HG02973 (cell line): ENCODE data around the gene GPR15.
A peak's percentile ranks its signal among the peaks of the same experiment; 100 is the strongest.

Experiments
- ATAC-seq: cut with Tn5 transposase; IDR thresholded peaks from one replicate; pipeline ENCODE4 v1.9.1; 2021; ENCODE audit warnings: moderate library complexity; ENCODE audit not compliant: unreplicated experiment

Gene GPR15

GRCh38 chr3:98529856-98530459 is 1.8 kb upstream of the GPR15 start:
- ATAC-seq, result no peak

- ATAC-seq, result peak; percentile 22
These were observed 1.1 kb upstream of the GPR15 start for GRCh38 chr3:98530676-98531075.

- ATAC-seq, result no peak
These were observed 478 bp downstream of the GPR15 start for GRCh38 chr3:98532275-98532637.

DNA sequence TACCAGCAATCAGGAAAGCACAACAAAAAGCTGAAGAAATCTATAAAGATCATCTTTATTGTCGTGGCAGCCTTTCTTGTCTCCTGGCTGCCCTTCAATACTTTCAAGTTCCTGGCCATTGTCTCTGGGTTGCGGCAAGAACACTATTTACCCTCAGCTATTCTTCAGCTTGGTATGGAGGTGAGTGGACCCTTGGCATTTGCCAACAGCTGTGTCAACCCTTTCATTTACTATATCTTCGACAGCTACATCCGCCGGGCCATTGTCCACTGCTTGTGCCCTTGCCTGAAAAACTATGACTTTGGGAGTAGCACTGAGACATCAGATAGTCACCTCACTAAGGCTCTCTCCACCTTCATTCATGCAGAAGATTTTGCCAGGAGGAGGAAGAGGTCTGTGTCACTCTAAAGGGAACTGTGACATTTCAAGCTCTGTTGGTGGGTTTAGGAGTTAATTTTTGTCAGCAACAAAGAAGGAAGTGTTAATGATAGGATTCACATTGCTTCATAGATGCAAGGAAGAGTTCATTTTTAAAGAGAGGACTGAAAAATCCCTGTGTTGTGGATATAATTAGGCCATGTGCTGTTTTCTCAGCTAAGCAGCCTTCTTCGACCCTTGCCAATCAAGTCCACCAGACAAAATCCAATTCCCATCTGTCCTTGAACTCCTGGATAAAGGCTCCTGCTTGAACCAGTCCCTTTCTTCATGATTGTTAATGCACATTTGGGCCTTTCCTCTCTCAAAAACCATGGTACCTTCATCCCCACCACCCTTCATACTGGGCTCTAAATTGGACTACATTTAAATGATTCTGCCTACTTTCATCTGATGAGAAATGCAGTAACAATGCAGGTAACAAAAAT is 1.2 kb downstream of the GPR15 start:
- ATAC-seq, result no peak

DNA sequence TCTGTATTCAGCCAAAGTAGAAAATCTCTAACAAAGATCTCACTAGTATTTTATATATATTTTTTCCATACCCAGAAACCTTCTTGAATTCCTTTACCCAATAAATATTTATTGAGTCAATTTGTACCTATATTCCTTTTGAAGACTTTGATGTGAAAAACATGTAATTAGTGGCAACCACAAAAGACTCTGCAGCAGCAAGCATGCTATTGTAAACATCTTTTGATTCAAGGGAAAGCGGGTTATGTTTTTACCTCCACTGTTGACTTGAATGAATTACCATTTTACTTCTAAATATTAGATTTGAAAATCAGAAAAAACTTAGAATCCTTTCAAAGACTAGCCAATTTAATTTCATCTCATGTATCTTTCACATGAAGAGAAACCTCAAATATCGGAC is 2.4 kb downstream of the GPR15 start:
- no peak for ATAC-seq

- ATAC-seq, result no peak
These were observed 3.0 kb downstream of the GPR15 start for GRCh38 chr3:98534734-98535133.

DNA sequence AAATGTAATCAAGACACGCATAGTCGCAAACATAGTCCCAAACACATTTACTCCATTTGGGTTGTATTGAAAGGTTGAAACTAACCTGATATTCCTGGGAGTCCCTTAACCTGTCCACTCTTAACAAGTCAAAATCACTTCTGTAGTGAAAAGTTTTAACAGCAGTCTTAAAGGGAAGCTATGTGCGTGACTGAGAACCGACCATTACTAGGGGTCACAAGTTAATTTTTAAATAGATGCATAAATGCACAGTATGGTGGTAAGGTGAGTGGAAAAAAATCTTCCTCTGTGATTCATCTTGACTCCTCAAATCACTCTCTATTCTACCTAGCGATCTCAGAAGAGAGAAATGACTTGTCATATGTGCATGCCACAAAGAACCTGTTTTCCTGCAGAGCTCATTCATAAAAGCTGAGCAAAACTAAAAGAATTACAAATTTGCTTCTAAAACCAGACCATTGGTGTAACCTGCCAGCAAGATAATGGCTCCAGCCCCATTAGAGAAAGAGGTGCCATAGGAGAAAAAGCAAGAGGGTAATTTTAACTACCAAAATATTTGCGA is 4.8 kb downstream of the GPR15 start:
- ATAC-seq, result peak; percentile 69

DNA sequence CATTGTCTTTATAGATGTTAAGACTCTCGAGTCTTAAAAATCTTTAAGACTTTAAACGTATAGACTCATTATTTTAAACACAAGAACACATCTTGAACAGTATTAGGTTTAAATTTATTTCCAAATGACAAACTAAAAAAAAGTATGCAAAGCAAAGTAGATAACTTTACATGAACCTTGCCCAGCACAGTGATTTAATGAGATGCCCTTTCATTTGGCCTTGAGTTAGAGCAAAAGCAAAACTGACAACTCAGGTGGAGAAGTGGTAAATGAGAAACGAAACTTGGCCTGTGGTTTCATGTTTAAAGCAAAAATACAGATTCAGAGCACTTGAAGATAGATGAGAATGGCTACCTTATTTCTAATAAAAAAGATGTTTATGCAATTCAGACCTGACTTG is 8.6 kb downstream of the GPR15 start:
- ATAC-seq, result peak; percentile 43

DNA sequence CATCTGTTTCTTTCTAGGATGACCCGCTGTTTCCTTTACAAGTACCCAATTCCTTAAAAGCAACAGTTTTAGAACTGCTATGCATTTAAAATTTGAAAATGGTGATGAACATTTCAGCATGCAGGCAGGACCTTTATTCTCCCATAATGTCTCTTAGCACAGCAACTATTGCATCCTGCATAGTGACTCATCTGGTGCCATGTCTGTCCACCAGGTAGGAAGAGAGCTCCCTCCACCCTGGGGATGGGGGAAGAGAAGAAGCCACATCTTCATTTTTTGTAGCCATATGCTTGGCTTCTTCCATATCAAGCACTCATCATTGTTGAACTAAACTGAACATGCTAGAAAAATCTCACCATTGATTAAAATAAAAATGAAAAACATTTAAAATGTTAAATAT is 9.9 kb downstream of the GPR15 start:
- no peak for ATAC-seq

- ATAC-seq, result no peak
These were observed 10.8 kb downstream of the GPR15 start for GRCh38 chr3:98542623-98543022.

GRCh38 chr3:98545940-98546339 is 14.2 kb downstream of the GPR15 start:
- ATAC-seq, result peak; percentile 61

DNA sequence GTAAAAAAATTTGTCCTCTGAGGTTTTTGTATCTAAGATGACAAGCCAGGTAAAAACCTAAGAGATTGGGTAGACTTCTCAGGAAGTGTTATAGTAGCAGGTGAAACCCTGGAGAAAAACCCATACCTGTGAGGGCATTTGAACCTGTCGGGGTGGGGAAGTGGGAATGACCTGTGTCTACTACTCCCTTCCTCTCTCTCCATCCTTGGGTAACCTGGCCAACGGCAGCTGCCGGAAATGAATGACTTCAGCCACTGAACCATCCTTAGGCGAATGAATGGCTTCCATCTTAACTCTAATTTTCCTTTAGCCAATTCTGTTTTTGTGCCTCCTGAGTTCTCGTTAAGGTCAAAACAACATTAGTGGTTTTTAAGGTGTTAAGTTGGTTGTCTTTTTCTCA is 16.8 kb downstream of the GPR15 start:
- ATAC-seq, result no peak

GRCh38 chr3:98550833-98551232 is 19.1 kb downstream of the GPR15 start:
- no peak for ATAC-seq

DNA sequence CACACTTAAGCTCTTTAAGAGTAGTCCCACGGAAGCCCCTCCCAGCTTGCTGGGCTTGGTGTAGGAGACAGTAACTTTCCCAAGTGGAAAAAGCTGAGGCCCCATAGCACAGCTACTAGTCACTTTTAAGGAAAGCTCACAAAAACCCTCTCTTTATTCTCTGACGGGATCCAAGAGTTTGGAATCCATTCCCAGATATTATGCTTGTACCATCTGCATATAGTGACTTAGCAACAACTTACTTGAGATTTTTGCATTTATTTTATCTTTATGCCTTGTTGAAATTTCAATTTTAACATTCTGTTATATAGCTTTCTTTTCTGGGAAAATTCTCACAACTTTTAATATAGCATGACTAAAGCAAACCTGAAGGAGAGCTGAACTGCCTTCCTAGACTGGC is 19.5 kb downstream of the GPR15 start:
- no peak for ATAC-seq

- no peak for ATAC-seq
These were observed 20.0 kb downstream of the GPR15 start for GRCh38 chr3:98551754-98552153.

- ATAC-seq, result no peak
These were observed 20.6 kb downstream of the GPR15 start for GRCh38 chr3:98552232-98553020.

DNA sequence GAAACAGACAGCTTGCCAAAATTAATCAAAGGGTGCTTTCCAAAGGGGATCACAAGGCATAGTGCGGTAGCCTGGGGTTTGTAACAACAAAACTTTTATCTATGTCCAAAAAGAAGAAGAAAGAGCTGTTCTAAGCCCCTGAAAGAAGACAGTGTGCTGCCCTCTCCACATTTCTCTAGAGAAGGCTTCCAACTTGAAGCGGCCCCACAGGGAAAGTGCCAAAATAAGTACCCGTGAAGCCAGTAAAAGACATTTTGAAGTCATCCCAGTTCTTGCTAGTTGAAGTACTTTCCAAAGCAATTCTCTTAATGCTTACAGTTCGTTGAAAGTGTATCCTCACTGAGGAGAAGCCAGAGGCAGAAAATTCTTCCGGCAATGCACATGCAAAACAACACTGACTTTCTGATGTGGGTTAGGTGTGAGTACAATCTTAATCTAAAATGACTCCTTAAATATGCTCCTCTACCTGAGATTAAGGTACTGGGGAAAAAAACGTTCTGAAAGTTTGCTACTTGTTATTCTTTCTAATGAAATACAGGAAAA is 21.3 kb downstream of the GPR15 start:
- ATAC-seq, result no peak

- ATAC-seq, result no peak
These were observed 22.0 kb downstream of the GPR15 start for GRCh38 chr3:98553753-98554152.

- ATAC-seq, result no peak
These were observed 22.8 kb downstream of the GPR15 start for GRCh38 chr3:98554580-98554979.

DNA sequence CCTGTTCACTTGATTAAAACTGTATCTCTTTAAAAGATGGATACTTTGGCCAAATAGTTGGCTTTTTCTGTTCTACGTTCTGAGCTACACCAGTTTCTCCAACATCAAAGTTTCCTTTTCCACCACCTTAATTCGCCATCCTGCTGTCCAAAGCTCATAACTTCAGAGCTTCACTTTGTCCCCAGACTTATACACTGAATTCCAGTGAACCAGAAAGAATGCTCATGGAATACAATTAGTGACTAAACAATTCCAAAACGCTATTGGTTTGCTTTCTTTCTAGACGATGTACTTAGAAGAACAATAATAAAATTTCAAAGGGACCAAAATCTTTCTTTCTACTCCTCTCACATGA is 23.2 kb downstream of the GPR15 start:
- no peak for ATAC-seq
